ENCODE data around the gene DNAJC15. TPM values are rescaled to one million over a fixed set of nuclear protein-coding genes. Genes with fewer than 3 reads are reported as not detected.

The DNAJC15 gene
- total RNA-seq, 2 experiments from 2014 or later, result 14.6 to 16.3 TPM

DNA sequence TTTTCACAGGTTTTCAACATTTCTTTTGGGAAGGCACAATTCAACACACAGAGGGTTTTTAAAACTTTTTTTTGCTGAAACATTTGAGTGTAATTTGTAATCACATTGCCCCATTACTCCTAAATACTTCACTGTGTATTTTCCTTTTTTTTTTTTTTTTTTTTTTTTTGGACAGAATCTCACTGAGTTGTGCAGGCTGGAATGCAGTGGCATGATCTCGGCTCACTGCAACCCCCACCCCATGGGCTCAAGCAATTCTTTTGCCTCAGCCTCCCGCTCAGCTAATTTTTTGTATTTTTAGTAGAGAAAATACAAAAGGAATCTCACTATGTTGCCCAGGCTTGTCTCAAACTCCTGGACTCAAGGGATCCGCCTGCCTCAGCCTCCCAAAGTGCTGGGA is 14.8 kb upstream of the DNAJC15 start:
- POLR2A ChIA-PET, result no interaction called here
- no peak for DNase-seq
- Mint-ChIP-seq H3K27ac (no peak overlapping the region), H3K9me3 (no peaks in the 10 kb centered on the region), H3K27me3 (peaks cover 11% of the 10 kb centered on the region), H3K4me3 (no peak overlapping the region), H3K4me1 (no peaks in the 10 kb centered on the region), H3K36me3 (ENCODE audit: low read depth) (no peaks in the 10 kb centered on the region)
- CTCF ChIA-PET, result no interaction called here

DNA sequence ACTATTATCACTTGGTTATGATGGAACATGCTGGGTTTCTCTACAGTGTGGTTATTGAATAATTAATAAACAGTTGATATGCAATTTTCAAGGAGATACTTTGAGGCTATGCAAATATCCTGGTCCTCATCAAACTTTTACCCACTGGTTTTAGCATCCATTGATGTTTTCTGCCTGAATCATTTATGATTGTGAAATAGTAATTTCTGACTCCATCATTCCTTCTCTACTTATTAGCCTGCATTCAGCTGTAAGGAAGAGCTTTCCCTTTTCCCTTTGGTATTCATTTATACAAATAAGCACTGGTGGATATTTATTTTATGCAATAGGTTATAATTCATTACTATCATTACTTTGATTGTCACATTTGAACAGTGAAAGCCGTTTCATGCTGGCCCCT is 13.9 kb upstream of the DNAJC15 start:
- POLR2A ChIA-PET, result no interaction called here
- CTCF ChIA-PET, result no interaction called here
- Mint-ChIP-seq H3K36me3 (ENCODE audit: low read depth) (no peaks in the 10 kb centered on the region), H3K4me3 (no peak overlapping the region), H3K27me3 (peaks cover 11% of the 10 kb centered on the region), H3K9me3 (no peaks in the 10 kb centered on the region), H3K4me1 (no peaks in the 10 kb centered on the region), H3K27ac (no peak overlapping the region)
- DNase-seq, result no peak

DNA sequence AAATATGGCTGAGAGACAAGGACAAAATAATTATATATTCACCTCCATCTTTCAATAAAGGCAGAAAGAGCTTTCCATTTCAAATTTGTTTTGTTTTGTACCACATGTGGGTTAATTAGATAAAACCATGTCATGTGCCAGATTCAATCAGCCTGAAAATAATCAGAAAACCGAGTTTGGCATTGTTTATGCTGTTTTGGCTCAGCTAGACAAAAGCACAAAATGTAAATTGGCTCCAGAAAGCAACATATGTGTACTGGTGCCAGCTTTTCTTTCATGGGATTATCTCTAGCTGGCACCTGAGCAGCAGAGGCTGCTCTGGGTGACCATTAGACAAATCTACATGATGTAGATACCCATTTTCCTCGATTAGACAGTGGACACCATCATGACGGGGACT is 9.2 kb upstream of the DNAJC15 start:
- Mint-ChIP-seq H3K36me3 (ENCODE audit: low read depth) (no peaks in the 10 kb centered on the region), H3K4me3 (no peak overlapping the region), H3K27me3 (no peaks in the 10 kb centered on the region), H3K9me3 (no peaks in the 10 kb centered on the region), H3K27ac (no peak overlapping the region), H3K4me1 (no peaks in the 10 kb centered on the region)
- no peak for DNase-seq
- ChIA-PET CTCF (interaction anchor here (0.8 to 1.6 kb wide), 2 partner anchors 9 to 45 kb away, joined by 3 to 5 read pairs; partner anchors contain the start of gene DNAJC15), POLR2A (interaction anchor here (0.9 to 1.0 kb wide), 2 partner anchors 10 to 22 kb away, joined by 4 to 5 read pairs; partner anchors contain the start of gene DNAJC15)

DNA sequence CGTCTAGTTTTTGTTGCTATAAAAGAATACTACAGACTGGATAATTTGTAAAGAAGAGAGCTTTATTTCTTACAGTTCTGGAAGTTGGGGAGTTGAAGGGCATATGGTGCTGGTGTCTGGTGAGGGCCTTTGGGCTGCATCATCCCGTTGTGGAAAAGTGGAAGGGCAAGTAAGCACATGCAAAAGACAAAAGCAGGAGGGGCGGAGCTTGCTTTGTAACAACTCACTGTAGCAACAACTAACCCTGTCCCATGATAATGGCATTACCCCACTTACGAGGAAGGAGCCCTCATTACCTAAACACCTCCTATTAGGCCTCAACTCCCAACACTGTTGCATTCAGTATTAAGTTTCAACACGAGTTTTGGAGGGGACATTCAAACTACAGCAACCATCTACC is 7.2 kb upstream of the DNAJC15 start:
- H3K4me3 Mint-ChIP-seq, result no peak overlapping the region
- no peaks in the 10 kb centered on the region for H3K27me3 Mint-ChIP-seq
- no peaks in the 10 kb centered on the region for H3K4me1 Mint-ChIP-seq
- ChIA-PET POLR2A (interaction anchor here (1.4 kb wide), 1 partner anchor 24 kb away, joined by 4 read pairs; the partner anchor contains the start of gene EPSTI1), CTCF (no interaction called here)
- H3K27ac Mint-ChIP-seq, result no peak overlapping the region
- no peaks in the 10 kb centered on the region for H3K36me3 Mint-ChIP-seq (ENCODE audit: low read depth)
- DNase-seq, result no peak
- H3K9me3 Mint-ChIP-seq, result no peaks in the 10 kb centered on the region

DNA sequence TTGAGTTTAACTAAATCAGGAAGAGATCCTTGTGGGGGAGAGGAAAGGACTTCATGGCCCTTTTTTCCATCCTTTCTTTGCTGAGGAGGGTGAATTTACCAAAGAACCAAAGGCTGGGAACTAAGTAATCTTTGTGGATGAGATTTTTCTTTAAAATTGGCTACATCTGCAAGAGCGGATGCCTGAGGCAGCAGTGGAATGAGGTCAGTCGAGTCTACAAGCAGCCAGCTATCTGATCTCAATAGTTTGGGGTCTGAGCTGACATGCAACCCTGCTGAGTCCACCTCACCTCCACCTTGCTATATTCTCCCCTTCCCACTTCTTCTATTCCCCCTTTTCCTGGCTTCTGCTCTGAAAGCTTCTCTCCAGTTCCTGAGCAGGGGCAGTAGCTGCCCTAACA is 3.6 kb upstream of the DNAJC15 start:
- peaks cover 6% of the 10 kb centered on the region for H3K36me3 Mint-ChIP-seq (ENCODE audit: low read depth)
- no peak overlapping the region for H3K4me3 Mint-ChIP-seq
- H3K4me1 Mint-ChIP-seq, result peaks cover 20% of the 10 kb centered on the region
- H3K9me3 Mint-ChIP-seq, result no peaks in the 10 kb centered on the region
- no peak overlapping the region for H3K27ac Mint-ChIP-seq
- ChIA-PET POLR2A (interaction anchor here (1.1 kb wide), 1 partner anchor 27 kb away, joined by 3 read pairs; no protein-coding TSS in a partner anchor), CTCF (no interaction called here)
- DNase-seq, result no peak
- H3K27me3 Mint-ChIP-seq, result no peaks in the 10 kb centered on the region

DNA sequence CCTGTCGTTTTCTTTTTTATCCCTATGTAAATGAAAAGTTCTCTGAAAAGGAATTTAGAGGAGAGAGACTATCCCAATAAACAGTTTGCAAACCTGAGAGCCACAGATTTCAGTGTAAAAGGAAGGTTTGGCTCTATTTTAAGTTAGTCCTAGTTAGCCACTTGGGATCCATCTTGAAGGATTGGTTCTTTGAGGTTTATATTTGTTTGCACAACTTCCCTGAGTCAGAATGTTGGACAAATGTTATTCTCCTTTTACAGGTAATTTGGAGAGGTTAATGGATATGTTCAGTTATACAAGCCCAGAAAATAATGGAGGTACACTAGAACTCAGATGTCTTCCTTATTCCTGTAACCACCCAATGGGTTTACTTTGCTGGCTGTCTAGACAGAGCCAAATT is 2.6 kb upstream of the DNAJC15 start:
- Mint-ChIP-seq H3K36me3 (ENCODE audit: low read depth) (peaks cover 6% of the 10 kb centered on the region), H3K4me3 (no peak overlapping the region), H3K27ac (no peak overlapping the region), H3K27me3 (no peaks in the 10 kb centered on the region), H3K9me3 (no peaks in the 10 kb centered on the region), H3K4me1 (peaks cover 25% of the 10 kb centered on the region)
- ChIA-PET POLR2A (interaction anchor here (4.8 kb wide), 1 partner anchor 29 kb away, joined by 77 read pairs; the partner anchor contains the start of gene EPSTI1), CTCF (no interaction called here)
- DNase-seq, result no peak

DNA sequence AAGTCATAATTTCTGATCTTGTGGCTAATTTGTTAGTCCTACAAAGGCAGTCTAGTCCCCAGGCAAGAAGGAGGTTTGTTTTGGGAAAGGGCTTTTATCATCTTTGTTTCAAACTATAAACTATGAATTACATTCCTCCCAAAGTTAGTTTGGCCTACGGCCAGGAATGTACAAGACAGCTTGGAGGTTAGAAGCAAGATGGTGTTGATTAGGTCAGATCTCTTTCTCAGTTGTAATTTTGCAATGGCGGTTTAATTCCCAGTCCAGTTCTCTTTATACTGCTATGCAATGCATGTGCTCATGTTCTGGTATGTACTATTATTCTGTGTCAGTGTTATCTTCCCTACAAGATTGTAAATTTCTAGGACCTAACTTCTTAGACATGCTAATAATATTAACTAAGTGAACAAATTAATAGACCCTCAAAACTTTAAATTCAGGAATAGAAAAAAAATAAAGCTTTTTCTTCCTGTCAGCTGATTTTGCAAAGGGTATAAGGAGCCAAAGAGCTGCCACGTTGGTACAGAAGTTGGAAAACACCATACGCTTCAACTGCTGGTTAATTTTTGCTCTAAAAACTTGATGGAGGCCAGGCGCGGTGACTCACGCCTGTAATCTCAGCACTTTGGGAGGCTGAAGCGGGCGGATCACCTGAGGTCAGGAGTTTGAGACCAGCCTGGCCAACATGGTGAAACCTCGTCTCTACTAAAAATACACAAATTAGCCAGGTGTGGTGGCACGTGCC is 1.3 kb upstream of the DNAJC15 start:
- Mint-ChIP-seq H3K27ac (no peak overlapping the region), H3K36me3 (ENCODE audit: low read depth) (peaks cover 6% of the 10 kb centered on the region), H3K9me3 (no peaks in the 10 kb centered on the region), H3K4me1 (peaks cover 28% of the 10 kb centered on the region), H3K4me3 (no peak overlapping the region), H3K27me3 (no peaks in the 10 kb centered on the region)
- DNase-seq, result no peak
- POLR2A ChIA-PET, result interaction anchor here (2.2 to 4.8 kb wide), 3 partner anchors 15 to 62 kb away, joined by 9 to 77 read pairs (median 14); partner anchors contain the start of gene EPSTI1
- CTCF ChIA-PET, result interaction anchor here (1.0 to 2.3 kb wide), 5 partner anchors 24 to 53 kb away, joined by 4 to 10 read pairs (median 6); partner anchors contain the start of gene EPSTI1

DNA sequence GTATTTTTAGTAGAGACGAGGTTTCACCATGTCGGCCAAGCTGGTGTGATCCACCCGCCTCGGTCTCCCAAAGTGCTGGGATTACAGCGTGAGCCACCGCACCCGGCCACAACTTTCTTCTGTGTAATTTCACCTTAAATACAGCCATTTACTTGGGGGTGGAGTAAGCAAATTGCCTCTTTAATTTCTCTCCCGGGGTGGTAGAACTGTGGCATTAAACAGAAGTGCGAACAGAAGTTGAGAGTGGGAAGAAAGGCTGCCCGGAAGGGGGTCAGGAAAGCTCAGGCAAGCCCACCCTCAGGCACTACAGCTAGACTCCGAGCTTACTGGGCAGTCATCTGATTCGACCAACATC is 475 bp upstream of the DNAJC15 start:
- Mint-ChIP-seq H3K27ac (no peak overlapping the region), H3K4me3 (peak overlapping the region; percentile 97), H3K27me3 (no peaks in the 10 kb centered on the region), H3K9me3 (no peaks in the 10 kb centered on the region), H3K36me3 (ENCODE audit: low read depth) (peaks cover 7% of the 10 kb centered on the region), H3K4me1 (peaks cover 32% of the 10 kb centered on the region)
- POLR2A ChIA-PET, result interaction anchor here (0.7 to 4.8 kb wide), 12 partner anchors 8 to 65 kb away, joined by 3 to 77 read pairs (median 4); partner anchors contain the start of gene EPSTI1
- DNase-seq, result no peak
- CTCF ChIA-PET, result interaction anchor here (0.8 to 2.3 kb wide), 12 partner anchors 9 to 66 kb away, joined by 3 to 10 read pairs (median 4); partner anchors contain the start of gene EPSTI1

DNA sequence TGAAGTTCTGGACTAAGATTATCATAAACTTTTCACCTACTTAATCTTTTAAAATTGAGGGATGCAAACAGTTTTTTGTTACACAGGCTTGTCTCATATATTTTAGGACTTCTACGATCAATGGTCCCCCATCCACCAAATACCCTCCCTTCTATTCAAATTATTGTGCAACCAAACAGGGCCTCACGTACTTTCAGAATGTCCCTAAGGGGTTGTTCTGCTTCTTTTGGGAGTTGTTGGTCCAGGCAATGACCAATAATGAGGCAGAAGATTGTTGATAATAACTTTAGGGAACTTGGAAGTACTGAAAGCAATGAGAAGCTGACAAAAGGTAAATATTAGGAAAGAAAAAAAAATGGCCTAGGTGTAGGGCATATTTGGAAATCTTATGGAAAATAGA is 2.9 kb downstream of the DNAJC15 start:
- ChIA-PET POLR2A (interaction anchor here (1.9 kb wide), 1 partner anchor 34 kb away, joined by 9 read pairs; the partner anchor contains the start of gene EPSTI1), CTCF (no interaction called here)
- Mint-ChIP-seq H3K27me3 (no peaks in the 10 kb centered on the region), H3K27ac (no peak overlapping the region), H3K4me3 (no peak overlapping the region), H3K36me3 (ENCODE audit: low read depth) (peaks cover 32% of the 10 kb centered on the region), H3K4me1 (peaks cover 39% of the 10 kb centered on the region), H3K9me3 (no peaks in the 10 kb centered on the region)
- DNase-seq, result no peak

DNA sequence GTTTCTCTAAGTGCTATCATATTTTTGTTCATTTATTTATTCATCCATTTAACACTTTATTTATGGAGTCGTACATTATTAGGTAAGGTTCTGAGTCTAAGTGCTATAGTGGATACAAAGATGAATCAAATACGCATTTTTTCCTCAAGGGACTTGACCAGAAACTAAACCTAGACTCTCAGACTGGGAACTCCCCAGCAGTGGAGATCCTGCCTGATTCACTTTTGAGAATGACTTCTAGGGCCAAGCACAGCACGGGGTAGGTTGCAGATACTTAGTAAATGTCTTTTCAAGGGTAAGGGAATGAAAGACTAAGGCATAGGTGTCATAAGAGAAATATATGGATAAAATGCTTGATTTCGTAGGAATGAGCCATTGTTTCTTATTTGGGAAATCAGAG is 7.2 kb downstream of the DNAJC15 start:
- Mint-ChIP-seq H3K4me3 (no peak overlapping the region), H3K4me1 (peaks cover 16% of the 10 kb centered on the region), H3K27me3 (no peaks in the 10 kb centered on the region), H3K36me3 (ENCODE audit: low read depth) (peaks cover 51% of the 10 kb centered on the region), H3K9me3 (peaks cover 2% of the 10 kb centered on the region), H3K27ac (no peak overlapping the region)
- DNase-seq, result no peak
- CTCF ChIA-PET, result no interaction called here
- POLR2A ChIA-PET, result no interaction called here

DNA sequence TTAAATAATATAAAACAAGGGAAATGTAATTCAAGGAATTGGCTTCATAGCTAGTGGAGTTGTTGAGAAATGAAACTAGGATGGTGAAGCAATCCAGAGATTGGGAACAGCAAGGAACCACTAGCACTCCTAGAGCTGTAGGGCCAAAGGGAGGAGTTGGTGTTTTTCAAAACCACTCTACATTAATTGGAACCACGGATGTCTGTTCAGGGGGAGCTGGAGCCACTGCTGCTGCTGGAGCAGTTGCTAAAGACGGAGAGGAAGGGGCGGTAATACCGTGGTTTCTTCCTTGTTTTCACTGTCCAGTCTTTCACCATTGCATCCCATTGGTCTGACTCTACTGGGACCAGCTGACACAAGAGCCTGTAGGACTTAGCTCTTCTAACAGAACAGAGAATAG is 8.5 kb downstream of the DNAJC15 start:
- ChIA-PET CTCF (interaction anchor here (2.0 kb wide), 1 partner anchor 8 kb away, joined by 5 read pairs; the partner anchor contains the start of gene DNAJC15), POLR2A (interaction anchor here (1.4 kb wide), 1 partner anchor 8 kb away, joined by 5 read pairs; the partner anchor contains the start of gene DNAJC15)
- H3K4me1 Mint-ChIP-seq, result peaks cover 13% of the 10 kb centered on the region
- H3K9me3 Mint-ChIP-seq, result peaks cover 2% of the 10 kb centered on the region
- peaks cover 51% of the 10 kb centered on the region for H3K36me3 Mint-ChIP-seq (ENCODE audit: low read depth)
- H3K27ac Mint-ChIP-seq, result no peak overlapping the region
- DNase-seq, result no peak
- no peaks in the 10 kb centered on the region for H3K27me3 Mint-ChIP-seq
- no peak overlapping the region for H3K4me3 Mint-ChIP-seq

DNA sequence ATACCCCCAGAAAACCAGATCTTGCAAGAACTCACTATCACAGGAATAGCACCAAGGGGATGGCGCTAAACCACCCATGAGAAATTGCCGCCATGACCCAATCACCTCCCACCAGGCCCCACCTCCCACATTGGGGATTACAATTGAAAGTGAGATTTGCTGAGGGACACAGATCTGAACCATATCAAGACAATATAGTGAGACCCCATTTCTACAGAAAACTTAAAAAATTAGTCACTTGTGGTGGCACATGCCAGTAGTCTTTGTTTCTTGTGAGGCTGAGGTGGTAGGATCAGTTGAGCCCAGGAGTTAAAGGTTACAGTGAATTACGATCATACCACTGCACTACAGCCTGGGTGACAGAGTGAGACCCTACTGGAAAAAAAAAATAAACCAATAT is 9.7 kb downstream of the DNAJC15 start:
- POLR2A ChIA-PET, result interaction anchor here (0.6 kb wide), 1 partner anchor 9 kb away, joined by 4 read pairs; no protein-coding TSS in a partner anchor
- H3K36me3 Mint-ChIP-seq (ENCODE audit: low read depth), result peaks cover 52% of the 10 kb centered on the region
- H3K27ac Mint-ChIP-seq, result no peak overlapping the region
- CTCF ChIA-PET, result no interaction called here
- peaks cover 8% of the 10 kb centered on the region for H3K4me1 Mint-ChIP-seq
- H3K9me3 Mint-ChIP-seq, result peaks cover 2% of the 10 kb centered on the region
- H3K27me3 Mint-ChIP-seq, result no peaks in the 10 kb centered on the region
- no peak overlapping the region for H3K4me3 Mint-ChIP-seq
- DNase-seq, result no peak

DNA sequence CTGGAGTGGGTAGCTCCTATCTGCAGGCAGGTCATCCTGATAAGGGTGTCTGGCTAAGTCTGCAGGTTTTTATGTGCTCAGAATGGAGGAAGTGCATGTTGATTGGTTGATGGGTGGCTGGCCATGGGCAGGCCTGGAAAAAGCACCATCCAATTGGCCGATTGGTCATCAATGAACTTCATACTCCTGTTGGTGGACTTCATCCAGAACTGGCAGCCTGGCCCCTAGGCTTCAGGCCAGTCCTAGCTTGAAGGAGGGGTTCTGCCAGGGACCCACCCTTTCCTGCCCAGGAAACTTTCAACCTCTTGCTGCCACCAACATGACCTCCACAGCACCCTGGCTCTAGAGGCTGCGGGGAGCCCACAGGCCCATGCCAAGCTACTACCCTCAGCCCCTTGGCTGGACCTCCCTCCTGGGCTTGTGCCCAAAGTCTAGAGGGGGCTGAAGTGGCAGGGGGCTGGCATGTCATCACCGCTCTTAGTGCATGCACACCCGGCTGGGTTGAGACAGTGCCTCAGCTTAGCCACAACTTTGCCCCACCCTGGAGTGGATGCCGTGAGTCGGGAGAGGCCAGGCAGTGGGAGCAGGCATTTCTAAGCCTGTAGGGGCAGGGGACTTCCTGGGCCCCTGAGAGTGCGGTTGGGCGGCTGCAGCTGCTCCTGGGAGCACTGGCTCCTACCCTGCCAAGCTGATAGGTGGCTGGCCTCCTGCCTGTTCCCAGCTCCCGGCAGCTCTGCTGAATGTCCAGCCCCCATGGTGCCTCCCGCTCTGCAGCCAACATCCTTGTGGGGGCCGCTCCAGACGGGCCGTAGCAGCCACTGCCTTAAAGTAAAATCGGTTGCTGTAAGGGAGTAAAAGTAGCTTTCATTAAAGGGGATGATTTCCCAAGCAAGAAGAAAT is 13.2 kb downstream of the DNAJC15 start:
- no peak overlapping the region for H3K4me3 Mint-ChIP-seq
- CTCF ChIA-PET, result interaction anchor here (0.9 to 1.6 kb wide), 2 partner anchors 13 to 19 kb away, joined by 3 read pairs; partner anchors contain the start of gene DNAJC15
- POLR2A ChIA-PET, result interaction anchor here (4.5 kb wide), 1 partner anchor 13 kb away, joined by 14 read pairs; the partner anchor contains the start of gene DNAJC15
- peaks cover 2% of the 10 kb centered on the region for H3K9me3 Mint-ChIP-seq
- peaks cover 44% of the 10 kb centered on the region for H3K36me3 Mint-ChIP-seq (ENCODE audit: low read depth)
- H3K27me3 Mint-ChIP-seq, result no peaks in the 10 kb centered on the region
- peaks cover 8% of the 10 kb centered on the region for H3K4me1 Mint-ChIP-seq
- no peak overlapping the region for H3K27ac Mint-ChIP-seq
- DNase-seq, result no peak

Measured in activated CD4-positive, alpha-beta memory T cell treated with anti-CD3 and anti-CD28 coated beads, Interleukin-2, amount 10 ng/mL, durations not matched to agents 7 days and 5 days (primary cell).